Prostate gland (tissue), 2 donors: Measurements from ENCODE around the gene MYO18B.

Source experiments
- POLR2AphosphoS5 ChIP-seq: sonication (generic); formaldehyde crosslinking; IDR thresholded peaks from one replicate; pipeline ENCODE4 v1.6.1; 2017; ENCODE audit warnings: antibody characterized with exemption
- TF ChIP-seq, protein P1 (sequence below), 4 experiments: fragments of 200-600 bp in 2 of 4; fragments of 450-650 bp in 2 of 4; sonication (generic) in 2 of 4; IDR thresholded peaks; 1 replicate in 3 of 4; 2 replicates in 1 of 4; pipeline ENCODE4 v1.5.1; 2016 to 2019; ENCODE audit warnings: antibody characterized with exemption in 4 of 4, mild to moderate bottlenecking in 2 of 4, moderate library complexity in 2 of 4

DNA sequence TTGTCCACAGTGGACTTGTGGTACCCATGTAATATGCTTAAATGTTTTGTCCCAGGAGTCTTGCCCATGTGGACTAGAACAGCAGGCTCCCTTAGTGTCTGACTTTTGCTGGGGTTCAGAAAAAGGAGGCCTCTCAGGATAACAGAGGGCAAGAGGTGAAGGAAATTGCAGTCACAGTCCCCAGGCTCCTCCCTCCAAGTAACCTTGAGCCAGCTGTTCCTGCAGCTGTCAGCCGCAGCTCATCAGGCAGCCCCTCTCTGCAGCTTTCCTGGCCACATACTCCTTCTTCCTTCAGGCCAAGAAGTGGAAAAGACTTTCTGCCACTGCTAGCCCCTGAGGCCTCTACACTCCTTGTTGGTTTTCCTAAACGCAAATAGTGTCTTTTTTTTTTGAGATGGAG is 6.3 kb upstream of the MYO18B start:
- no peak for TF ChIP-seq POLR2AphosphoS5
- TF ChIP-seq, protein P1, sequence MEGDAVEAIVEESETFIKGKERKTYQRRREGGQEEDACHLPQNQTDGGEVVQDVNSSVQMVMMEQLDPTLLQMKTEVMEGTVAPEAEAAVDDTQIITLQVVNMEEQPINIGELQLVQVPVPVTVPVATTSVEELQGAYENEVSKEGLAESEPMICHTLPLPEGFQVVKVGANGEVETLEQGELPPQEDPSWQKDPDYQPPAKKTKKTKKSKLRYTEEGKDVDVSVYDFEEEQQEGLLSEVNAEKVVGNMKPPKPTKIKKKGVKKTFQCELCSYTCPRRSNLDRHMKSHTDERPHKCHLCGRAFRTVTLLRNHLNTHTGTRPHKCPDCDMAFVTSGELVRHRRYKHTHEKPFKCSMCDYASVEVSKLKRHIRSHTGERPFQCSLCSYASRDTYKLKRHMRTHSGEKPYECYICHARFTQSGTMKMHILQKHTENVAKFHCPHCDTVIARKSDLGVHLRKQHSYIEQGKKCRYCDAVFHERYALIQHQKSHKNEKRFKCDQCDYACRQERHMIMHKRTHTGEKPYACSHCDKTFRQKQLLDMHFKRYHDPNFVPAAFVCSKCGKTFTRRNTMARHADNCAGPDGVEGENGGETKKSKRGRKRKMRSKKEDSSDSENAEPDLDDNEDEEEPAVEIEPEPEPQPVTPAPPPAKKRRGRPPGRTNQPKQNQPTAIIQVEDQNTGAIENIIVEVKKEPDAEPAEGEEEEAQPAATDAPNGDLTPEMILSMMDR (IDR thresholded peaks at IDR 0.05), result no peak
